Calu3 (cell line): Measurements from ENCODE around the gene ZNF3. TPM values are rescaled to one million over a fixed set of nuclear protein-coding genes. Genes with fewer than 3 reads are reported as not detected.

Experiments
- BruUV-seq: library from RNA; stranded (reverse); fragments of 400-500 nt; replicated peaks from 2 replicates; lab custom pipeline; 2021; lab: Mats Ljungman, UMichigan
- CTCF ChIA-PET: fragments of 300-600 bp; sonication (Branson Sonifier 250); formaldehyde crosslinking; loops from one replicate; lab custom pipeline; 2022; ENCODE audit warnings: antibody characterized with exemption; lab: Charles Lee
- DNase-seq: peaks from one replicate; pipeline ENCODE4 v3.0.0; 2022
- H3K27ac Mint-ChIP-seq: one replicate; pipeline ENCODE4 v1.8.0; 2022; ENCODE audit warnings: mixed read lengths; ENCODE audit not compliant: unreplicated experiment
- H3K27me3 Mint-ChIP-seq: one replicate; pipeline ENCODE4 v1.8.0; 2022; ENCODE audit warnings: mixed read lengths; ENCODE audit not compliant: unreplicated experiment
- H3K36me3 Mint-ChIP-seq: one replicate; pipeline ENCODE4 v1.8.0; 2022; ENCODE audit warnings: mild to moderate bottlenecking, moderate library complexity, mixed read lengths; ENCODE audit not compliant: insufficient read depth, unreplicated experiment
- H3K4me1 Mint-ChIP-seq: one replicate; pipeline ENCODE4 v1.8.0; 2022; ENCODE audit warnings: mild to moderate bottlenecking, low read depth, mixed read lengths; ENCODE audit not compliant: unreplicated experiment
- H3K4me3 Mint-ChIP-seq: one replicate; pipeline ENCODE4 v1.8.0; 2022; ENCODE audit warnings: mild to moderate bottlenecking, low read depth, moderate library complexity, mixed read lengths; ENCODE audit not compliant: unreplicated experiment
- H3K9me3 Mint-ChIP-seq: one replicate; pipeline ENCODE4 v1.8.0; 2022; ENCODE audit warnings: low read depth, mixed read lengths; ENCODE audit not compliant: unreplicated experiment
- intact Hi-C: fragments of 100-400 bp; cut with micrococcal nuclease; formaldehyde crosslinking; loops from one replicate; pipeline ENCODE4 v1.10.0; 2022; ENCODE audit not compliant: unreplicated experiment
- total RNA-seq: library from RNA; stranded (reverse); gene quantifications from 2 replicates; pipeline ENCODE4 v1.2.3, GENCODE V29; 2022
- TF ChIP-seq, protein P1 (sequence below): fragments of 200-600 bp; IDR thresholded peaks from one replicate; pipeline ENCODE4 v1.8.0; 2022; ENCODE audit warnings: antibody characterized with exemption; ENCODE audit not compliant: unreplicated experiment

The ZNF3 gene
- total RNA-seq, 1 experiment from 2014 or later: 26.7 TPM

DNA sequence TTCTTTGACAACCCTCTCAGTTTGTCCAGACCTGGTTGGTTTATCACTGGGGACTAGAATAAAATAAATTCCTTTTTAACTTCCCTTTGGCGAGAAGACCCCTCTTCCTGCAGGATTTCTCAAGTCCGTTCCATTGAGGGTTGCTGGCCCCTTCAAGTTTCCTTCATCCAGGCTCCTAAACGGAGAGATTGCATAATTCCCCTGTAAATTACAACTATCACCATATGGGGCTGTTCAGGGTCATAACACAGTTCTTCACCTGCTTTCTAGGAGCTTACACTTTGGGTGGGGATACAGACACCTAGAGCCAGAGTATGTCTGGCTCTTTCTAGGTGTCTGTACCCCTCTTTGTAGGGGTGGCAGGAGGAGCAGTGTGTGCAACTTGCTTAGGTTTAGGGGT is 4.0 kb upstream of the ZNF3 start:
- Mint-ChIP-seq H3K4me1 (peaks cover 22% of the 10 kb centered on the region), H3K27ac (no peak overlapping the region), H3K4me3 (no peak overlapping the region), H3K9me3 (no peaks in the 10 kb centered on the region), H3K27me3 (no peaks in the 10 kb centered on the region), H3K36me3 (peaks cover 41% of the 10 kb centered on the region)
- DNase-seq: no peak
- no TSS peak for BruUV-seq
- CTCF ChIA-PET: no interaction called here
- intact Hi-C loops: no loop called here
- TF ChIP-seq, protein P1, sequence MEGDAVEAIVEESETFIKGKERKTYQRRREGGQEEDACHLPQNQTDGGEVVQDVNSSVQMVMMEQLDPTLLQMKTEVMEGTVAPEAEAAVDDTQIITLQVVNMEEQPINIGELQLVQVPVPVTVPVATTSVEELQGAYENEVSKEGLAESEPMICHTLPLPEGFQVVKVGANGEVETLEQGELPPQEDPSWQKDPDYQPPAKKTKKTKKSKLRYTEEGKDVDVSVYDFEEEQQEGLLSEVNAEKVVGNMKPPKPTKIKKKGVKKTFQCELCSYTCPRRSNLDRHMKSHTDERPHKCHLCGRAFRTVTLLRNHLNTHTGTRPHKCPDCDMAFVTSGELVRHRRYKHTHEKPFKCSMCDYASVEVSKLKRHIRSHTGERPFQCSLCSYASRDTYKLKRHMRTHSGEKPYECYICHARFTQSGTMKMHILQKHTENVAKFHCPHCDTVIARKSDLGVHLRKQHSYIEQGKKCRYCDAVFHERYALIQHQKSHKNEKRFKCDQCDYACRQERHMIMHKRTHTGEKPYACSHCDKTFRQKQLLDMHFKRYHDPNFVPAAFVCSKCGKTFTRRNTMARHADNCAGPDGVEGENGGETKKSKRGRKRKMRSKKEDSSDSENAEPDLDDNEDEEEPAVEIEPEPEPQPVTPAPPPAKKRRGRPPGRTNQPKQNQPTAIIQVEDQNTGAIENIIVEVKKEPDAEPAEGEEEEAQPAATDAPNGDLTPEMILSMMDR: no peak

DNA sequence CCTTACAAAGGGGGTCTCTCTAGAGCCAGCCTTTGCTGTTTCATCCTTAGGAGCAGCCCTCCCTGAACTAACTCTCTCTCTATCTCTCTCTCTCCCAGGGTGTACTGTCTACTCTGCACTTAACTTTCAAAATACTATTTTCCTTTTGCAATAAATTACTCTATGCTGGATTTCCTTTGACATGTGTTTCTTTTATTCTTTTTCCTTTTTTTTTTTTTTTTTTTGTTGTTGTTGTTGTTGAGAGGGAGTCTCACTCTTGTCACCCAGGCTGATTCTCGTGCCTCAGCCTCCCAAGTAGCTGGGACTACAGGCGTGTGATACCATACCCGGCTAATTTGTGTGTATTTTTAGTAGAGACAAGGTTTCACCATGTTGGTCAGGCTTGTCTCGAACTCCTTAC is 1.5 kb upstream of the ZNF3 start:
- no TSS peak for BruUV-seq
- Mint-ChIP-seq H3K27me3 (no peaks in the 10 kb centered on the region), H3K9me3 (no peaks in the 10 kb centered on the region), H3K36me3 (peaks cover 41% of the 10 kb centered on the region), H3K4me1 (peaks cover 11% of the 10 kb centered on the region), H3K27ac (peak overlapping the region; percentile 64), H3K4me3 (peak overlapping the region; percentile 80)
- TF ChIP-seq, protein P1: no peak
- intact Hi-C loops: no loop called here
- CTCF ChIA-PET: interaction anchor here (0.7 to 1.2 kb wide), 4 partner anchors 31 to 103 kb away, joined by 3 to 11 read pairs (median 3); no protein-coding TSS in a partner anchor
- DNase-seq: no peak

DNA sequence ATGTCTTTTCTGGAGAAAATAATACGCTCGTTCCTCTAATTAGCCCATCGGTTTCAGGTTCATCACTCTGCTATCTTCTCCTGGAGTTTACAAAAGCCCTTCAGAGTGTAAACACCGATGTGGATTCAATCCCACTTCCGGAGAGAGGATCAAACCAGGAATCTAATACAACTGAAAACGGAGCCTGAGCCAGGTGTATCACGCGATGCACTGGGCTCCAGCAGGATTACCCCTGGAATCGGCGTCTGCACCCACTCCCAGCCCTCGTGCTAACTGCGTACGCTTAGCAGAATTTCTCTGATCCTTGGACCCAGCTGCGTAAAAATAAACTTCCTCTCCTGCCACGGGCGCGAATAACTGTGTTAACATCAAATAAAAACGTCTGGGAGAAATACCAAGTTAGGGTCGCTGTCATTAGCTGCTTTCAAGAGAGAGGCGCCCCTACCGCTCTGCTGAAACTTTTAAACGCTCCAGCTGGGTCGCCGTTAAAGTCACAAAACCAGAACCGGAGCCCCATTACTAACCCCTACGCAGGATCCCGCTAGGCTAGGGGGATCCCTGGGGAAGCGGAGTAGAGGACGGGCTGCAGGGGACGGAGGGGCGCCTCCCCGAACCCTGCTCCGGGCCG is 502 bp downstream of the ZNF3 start:
- intact Hi-C loops: no loop called here
- DNase-seq: no peak
- H3K4me1 Mint-ChIP-seq: peaks cover 11% of the 10 kb centered on the region
- peaks cover 56% of the 10 kb centered on the region for H3K36me3 Mint-ChIP-seq
- TF ChIP-seq, protein P1: no peak
- no peaks in the 10 kb centered on the region for H3K9me3 Mint-ChIP-seq
- CTCF ChIA-PET: no interaction called here
- TSS peak; percentile 59 for BruUV-seq
- H3K27ac Mint-ChIP-seq: peak overlapping the region; percentile 85
- no peaks in the 10 kb centered on the region for H3K27me3 Mint-ChIP-seq
- peak overlapping the region; percentile 80 for H3K4me3 Mint-ChIP-seq

DNA sequence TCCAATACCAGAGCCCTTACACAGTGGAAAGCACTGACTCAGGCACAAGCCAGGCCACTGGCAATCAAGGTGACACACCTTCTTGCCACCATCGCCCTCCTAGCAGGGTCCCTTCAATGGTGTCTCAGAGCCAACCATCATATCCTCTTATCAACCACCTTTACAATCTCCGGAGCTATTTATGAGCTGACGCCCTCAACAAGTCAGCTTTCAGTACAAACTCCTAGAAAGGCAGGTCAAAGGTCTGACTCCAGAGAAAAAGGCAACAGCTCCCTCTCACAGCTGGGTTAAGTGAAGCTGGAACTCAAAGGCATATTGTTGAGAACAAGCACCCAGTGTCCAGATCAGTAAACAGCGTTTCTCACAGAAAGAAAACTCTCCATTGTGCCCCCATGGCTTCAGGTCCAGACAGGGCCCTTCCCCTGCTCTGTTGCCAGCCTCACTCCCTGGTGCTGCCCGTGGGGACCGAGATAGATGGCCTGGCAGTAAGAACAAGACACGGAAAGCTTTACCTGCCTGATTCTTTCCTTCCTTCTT is 2.4 kb downstream of the ZNF3 start:
- CTCF ChIA-PET: interaction anchor here (0.7 kb wide), 1 partner anchor 9 kb away, joined by 3 read pairs; no protein-coding TSS in a partner anchor
- no TSS peak for BruUV-seq
- Mint-ChIP-seq H3K4me1 (peaks cover 11% of the 10 kb centered on the region), H3K27me3 (no peaks in the 10 kb centered on the region), H3K27ac (no peak overlapping the region), H3K4me3 (peak overlapping the region; percentile 20), H3K36me3 (peaks cover 75% of the 10 kb centered on the region), H3K9me3 (peaks cover 3% of the 10 kb centered on the region)
- TF ChIP-seq, protein P1: no peak
- DNase-seq: no peak
- intact Hi-C loops: no loop called here
